Osteoblast (primary cell): ENCODE measurements around the gene FKBP6. TPM values are rescaled to one million over a fixed set of nuclear protein-coding genes. Genes with fewer than 3 reads are reported as not detected.

Source experiments
- DNase-seq: peaks from one replicate; pipeline ENCODE4 v3.0.0; 2011; ENCODE audit warnings: low spot score, mixed read lengths; ENCODE audit not compliant: insufficient read length; ENCODE audit errors: missing footprints
- H2AFZ ChIP-seq: 2 replicates; pipeline ENCODE4 v1.6.0; 2011; ENCODE audit warnings: mild to moderate bottlenecking, low read length
- H3K27ac ChIP-seq: 2 replicates; pipeline ENCODE4 v1.5.1; 2011; ENCODE audit warnings: mild to moderate bottlenecking, low read depth, low read length, moderate library complexity
- H3K27me3 ChIP-seq: 2 replicates; pipeline ENCODE4 v1.6.0; 2012; ENCODE audit warnings: mild to moderate bottlenecking, control low read depth, inconsistent platforms, low read length, moderate library complexity; ENCODE audit not compliant: insufficient read depth
- H3K36me3 ChIP-seq: 2 replicates; pipeline ENCODE4 v1.5.1; 2011; ENCODE audit warnings: mild to moderate bottlenecking, low read length, control low read depth, moderate library complexity; ENCODE audit not compliant: insufficient read depth
- H3K4me1 ChIP-seq: 2 replicates; pipeline ENCODE4 v1.5.1; 2011; ENCODE audit warnings: mild to moderate bottlenecking, low read length, control low read depth, moderate library complexity; ENCODE audit not compliant: insufficient read depth
- H3K4me2 ChIP-seq: 2 replicates; pipeline ENCODE4 v1.6.0; 2011; ENCODE audit warnings: mild to moderate bottlenecking, low read length; ENCODE audit not compliant: insufficient read depth
- H3K4me3 ChIP-seq: fragments of 200-600 bp; sonication (generic); 3 replicates; pipeline ENCODE4 v1.5.1; 2012; ENCODE audit warnings: mild to moderate bottlenecking, low read length, inconsistent platforms; ENCODE audit not compliant: insufficient read depth
- H3K79me2 ChIP-seq: 2 replicates; pipeline ENCODE4 v1.6.0; 2012; ENCODE audit warnings: mild to moderate bottlenecking, low read length, control low read depth, inconsistent platforms; ENCODE audit not compliant: insufficient read depth
- H3K9me3 ChIP-seq: 2 replicates; pipeline ENCODE4 v1.5.1; 2011; ENCODE audit warnings: low read depth, low read length, control low read depth
- H4K20me1 ChIP-seq: 2 replicates; pipeline ENCODE4 v1.6.0; 2012; ENCODE audit warnings: mild to moderate bottlenecking, low read length, control low read depth; ENCODE audit not compliant: insufficient read depth
- CTCF ChIP-seq: IDR thresholded peaks from 2 replicates; pipeline ENCODE4 v1.5.1; 2011; ENCODE audit warnings: mild to moderate bottlenecking, low read depth, low read length, moderate library complexity; ENCODE audit errors: extremely low read depth
- total RNA-seq: library from RNA; depleted of rRNA; stranded (reverse); fragments of >200 nt; gene quantifications from 2 replicates; pipeline ENCODE4 v1.2.3, GENCODE V29; 2012

The FKBP6 gene
- total RNA-seq, 1 donor, result not detected

GRCh38 chr7:73341877-73342276 is 13.9 kb downstream of the FKBP6 start:
- Histone ChIP-seq H3K4me2 (no peak overlapping the region), H3K79me2 (no peaks in the 10 kb centered on the region), H3K4me3 (no peak overlapping the region), H3K4me1 (peaks cover 12% of the 10 kb centered on the region), H3K36me3 (no peaks in the 10 kb centered on the region), H4K20me1 (no peaks in the 10 kb centered on the region), H2AFZ (no peak overlapping the region), H3K27ac (no peak overlapping the region), H3K27me3 (peaks cover 3% of the 10 kb centered on the region), H3K9me3 (no peaks in the 10 kb centered on the region)
- TF ChIP-seq CTCF, result no peak
- DNase-seq, result peak; percentile 96

GRCh38 chr7:73342645-73343044 is 14.7 kb downstream of the FKBP6 start:
- Histone ChIP-seq H4K20me1 (no peaks in the 10 kb centered on the region), H3K79me2 (no peaks in the 10 kb centered on the region), H3K4me2 (peak overlapping the region; percentile 64), H3K27ac (no peak overlapping the region), H3K4me1 (peaks cover 12% of the 10 kb centered on the region), H2AFZ (peak overlapping the region; percentile 82), H3K27me3 (peaks cover 2% of the 10 kb centered on the region), H3K4me3 (peak overlapping the region; percentile 49), H3K9me3 (no peaks in the 10 kb centered on the region), H3K36me3 (no peaks in the 10 kb centered on the region)
- TF ChIP-seq CTCF, result peak; percentile 69
- DNase-seq, result peak; percentile 97

- H4K20me1 ChIP-seq, result no peaks in the 10 kb centered on the region
- no peak for TF ChIP-seq CTCF
Observed at GRCh38 chr7:73343671-73344380, 15.9 kb downstream of the FKBP6 start.

GRCh38 chr7:73345538-73345937 is 17.6 kb downstream of the FKBP6 start:
- Histone ChIP-seq H3K4me2 (no peak overlapping the region), H3K4me3 (no peak overlapping the region), H2AFZ (no peak overlapping the region), H3K36me3 (no peaks in the 10 kb centered on the region), H3K27ac (no peak overlapping the region), H3K9me3 (no peaks in the 10 kb centered on the region), H4K20me1 (no peaks in the 10 kb centered on the region), H3K4me1 (peaks cover 12% of the 10 kb centered on the region), H3K79me2 (no peaks in the 10 kb centered on the region), H3K27me3 (peaks cover 4% of the 10 kb centered on the region)
- DNase-seq, result no peak
- TF ChIP-seq CTCF, result no peak

More at GRCh38 chr7:73343671-73344380, 15.9 kb downstream of the FKBP6 start:
- Histone ChIP-seq H3K36me3 (no peaks in the 10 kb centered on the region), H3K79me2 (no peaks in the 10 kb centered on the region), H2AFZ (no peak overlapping the region), H3K9me3 (no peaks in the 10 kb centered on the region), H3K4me1 (peaks cover 12% of the 10 kb centered on the region), H3K4me3 (no peak overlapping the region), H3K4me2 (no peak overlapping the region), H3K27ac (no peak overlapping the region), H3K27me3 (peaks cover 4% of the 10 kb centered on the region)
- peak; percentile 54 for DNase-seq
